PC-3 (cell line): Measurements from ENCODE around the gene UNC5B.

ENCODE experiments used
- CTCF ChIP-seq: fragments of 300-600 bp; sonication (generic); conservative IDR thresholded peaks from 2 replicates; pipeline ENCODE4 v1.5.1; 2017; ENCODE audit warnings: antibody characterized with exemption, low read depth, mild to moderate bottlenecking, low read length
- EZH2phosphoT487 ChIP-seq: fragments of 300-600 bp; sonication (generic); IDR thresholded peaks from 2 replicates; pipeline ENCODE4 v1.6.1; 2018; ENCODE audit warnings: mild to moderate bottlenecking, antibody characterized with exemption, low read length, borderline replicate concordance

- TF ChIP-seq CTCF = no peak
- TF ChIP-seq EZH2phosphoT487 = no peak
These were observed 4.8 kb upstream of the UNC5B start for GRCh38 chr10:71207578-71207977.
